HCEC 1CT (cell line): Measurements from ENCODE around the gene NAPA.
A peak's percentile ranks its signal among the peaks of the same experiment; 100 is the strongest.

Experiments
- DNase-seq: peaks from one replicate; pipeline ENCODE4 v3.0.0-alpha.2; 2017

The NAPA gene

DNA sequence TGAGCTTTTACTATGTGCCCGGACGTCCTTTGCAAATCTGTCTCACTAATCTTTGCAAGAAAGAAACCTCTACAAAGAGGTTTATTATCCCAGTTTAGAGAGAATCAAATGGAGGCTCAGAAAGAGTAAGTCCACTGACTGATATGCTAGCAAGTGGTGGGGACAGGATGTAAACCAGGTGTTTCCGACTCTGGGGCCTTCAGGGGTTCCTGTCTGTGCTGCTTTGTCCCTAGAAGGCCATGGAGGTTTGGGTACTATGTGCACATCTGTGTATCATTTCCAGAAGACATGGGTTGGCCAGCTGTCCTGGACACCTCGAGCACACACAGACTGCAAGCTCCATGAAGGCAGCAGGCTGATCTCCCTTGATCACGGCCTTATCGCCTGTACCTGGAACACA is 29.7 kb downstream of the NAPA start:
- DNase-seq = no peak

DNA sequence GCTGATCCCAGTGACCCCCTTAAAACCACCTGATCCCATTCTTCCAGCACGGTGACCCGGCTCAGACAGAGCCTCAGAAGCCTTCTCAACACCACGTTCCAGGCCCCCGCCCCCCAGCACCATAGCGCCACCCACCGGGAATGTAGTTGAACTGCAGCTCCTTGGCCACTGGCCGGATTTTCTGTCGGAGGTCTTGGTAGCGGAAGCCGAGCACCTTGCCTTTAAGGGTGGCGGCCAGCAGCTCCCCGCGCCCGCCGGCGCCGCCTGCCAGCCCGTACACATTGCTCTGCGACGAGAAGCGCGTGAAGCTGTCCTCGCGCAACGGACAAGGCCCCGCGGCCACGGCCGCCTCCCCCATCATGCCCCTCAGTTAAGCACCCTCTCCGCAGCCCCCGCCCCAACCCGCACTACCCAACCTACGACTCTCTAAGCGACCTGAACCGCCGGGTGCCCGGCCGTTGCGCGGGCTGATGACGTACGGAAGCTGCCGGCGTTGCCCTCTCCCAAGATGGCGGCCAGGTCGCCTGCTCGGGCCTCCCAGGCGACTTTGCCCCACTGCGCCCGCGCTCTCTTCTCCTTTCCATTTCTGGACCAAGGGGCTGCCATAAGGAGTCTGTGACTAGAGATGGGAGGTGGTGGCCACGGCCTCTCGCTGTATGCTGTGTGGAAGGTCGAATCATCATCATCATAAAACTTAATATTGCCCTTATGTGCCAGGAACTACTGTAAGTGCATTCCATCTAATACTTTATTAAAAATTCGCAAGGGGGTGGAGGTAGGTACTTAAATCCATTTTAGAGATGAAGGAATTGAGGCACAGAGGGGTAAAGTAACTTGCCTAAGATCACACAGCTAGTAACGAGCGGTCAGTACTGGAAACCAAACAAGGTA is 30.8 kb downstream of the NAPA start, which contains the start of gene KPTN:
TSS of gene KPTN (minus strand) at position 420 of the 891 bp plus-strand sequence. CDS start at position 361, 59 bp downstream.
- peak; percentile 87 for DNase-seq

DNA sequence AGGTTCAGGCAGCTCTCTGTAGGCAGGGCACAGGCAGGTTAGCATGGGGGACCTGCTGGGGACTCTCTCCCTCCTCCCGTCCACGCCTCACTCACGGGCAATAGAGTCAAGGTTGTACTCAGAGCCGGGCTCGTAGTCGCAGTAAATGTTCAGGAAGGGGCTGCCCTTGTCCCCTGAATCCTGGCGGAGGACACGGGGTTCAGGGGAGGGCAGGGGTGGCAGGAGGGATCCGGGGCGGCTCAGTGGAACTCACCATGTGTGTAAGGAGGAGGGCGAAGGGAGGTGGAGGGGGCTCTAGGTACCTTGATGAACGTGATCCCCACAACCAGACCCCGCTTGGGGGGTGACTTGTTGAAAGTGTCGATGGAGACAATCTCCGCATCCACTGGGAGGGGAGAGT is 31.7 kb downstream of the NAPA start:
- no peak for DNase-seq

DNA sequence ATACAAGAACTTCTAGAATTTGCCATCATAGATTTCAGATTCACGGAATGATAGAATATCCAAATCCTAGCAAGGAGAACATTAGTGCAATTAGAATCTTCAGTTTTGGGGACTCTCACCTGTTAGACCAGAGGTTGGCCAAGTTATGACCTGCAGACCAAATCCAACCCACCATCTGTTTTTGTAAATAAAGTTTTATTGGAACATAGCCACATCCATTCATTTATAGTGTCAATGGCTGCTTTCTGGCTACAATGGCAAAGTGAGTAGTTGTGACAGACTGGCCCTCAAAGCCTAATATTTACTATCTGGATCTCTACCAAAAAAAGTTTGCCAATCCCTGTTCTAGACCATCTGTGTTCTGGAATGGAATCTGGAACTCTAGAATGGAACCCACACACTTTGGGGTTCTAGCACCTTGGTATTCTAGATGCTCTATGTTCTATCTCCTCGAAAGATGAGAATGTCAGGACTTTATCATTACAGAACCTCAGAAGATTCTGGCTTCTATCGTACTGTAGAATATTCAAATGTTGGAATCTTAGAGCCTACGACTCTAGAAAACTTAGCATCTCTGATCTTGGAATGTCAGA is 33.3 kb downstream of the NAPA start:
- DNase-seq = no peak

DNA sequence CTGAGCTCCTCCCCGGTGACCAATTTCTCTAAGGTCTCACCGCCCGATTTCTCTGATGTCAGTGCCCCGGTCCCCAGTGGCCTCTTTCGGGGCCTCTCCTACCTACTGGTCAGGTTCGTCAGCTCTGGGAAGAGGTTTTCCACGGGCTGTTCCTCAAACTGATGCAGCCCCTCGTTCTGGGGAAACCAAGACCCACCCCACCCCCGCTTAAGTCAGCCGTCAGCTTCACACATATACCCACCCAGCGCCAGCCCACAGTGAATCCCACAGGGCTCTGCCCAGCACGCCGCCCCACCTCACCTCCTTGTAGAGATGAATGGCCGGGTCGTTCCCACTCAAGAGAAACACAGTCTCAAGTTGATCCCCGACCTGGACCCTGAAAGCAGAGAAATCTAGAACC is 34.2 kb downstream of the NAPA start:
- DNase-seq = no peak

DNA sequence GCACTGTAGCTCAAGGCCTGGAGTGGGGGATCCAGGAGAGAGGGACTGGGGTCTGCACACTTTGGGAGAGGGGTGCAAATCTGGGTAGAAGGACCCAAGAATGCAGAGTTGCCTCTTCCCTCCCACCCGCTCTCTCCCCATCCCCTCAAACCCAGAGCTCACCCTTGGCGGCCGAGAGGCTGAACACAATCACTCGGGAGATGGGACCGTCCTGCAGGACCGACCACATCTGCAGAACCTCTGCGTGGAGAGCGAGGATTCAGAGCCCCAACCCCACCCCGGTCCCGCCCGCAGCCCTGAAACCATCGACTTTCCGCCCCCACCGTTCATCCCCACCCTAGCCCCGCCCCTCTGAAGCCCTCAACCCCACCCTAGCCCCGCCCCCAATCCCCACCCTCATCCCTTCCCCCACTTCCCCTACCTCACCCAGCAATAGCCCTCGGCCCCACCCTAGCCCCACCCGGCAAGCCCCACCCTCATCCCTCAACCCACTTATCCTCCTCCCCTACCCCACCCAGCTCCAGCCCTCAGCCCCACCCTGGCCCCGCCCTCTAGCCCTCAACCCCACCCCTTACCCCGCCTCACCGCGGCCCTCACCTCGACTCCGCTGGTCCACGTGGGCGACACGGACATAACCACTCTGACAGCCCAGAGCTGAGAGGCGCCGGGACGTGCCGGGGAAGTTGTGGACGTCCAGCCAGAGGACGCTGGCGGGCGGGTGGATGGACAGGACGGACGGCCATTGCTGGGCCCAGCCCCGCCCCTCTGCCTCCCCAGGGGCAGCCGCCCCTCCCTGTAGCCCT is 35.0 kb downstream of the NAPA start:
- no peak for DNase-seq

DNA sequence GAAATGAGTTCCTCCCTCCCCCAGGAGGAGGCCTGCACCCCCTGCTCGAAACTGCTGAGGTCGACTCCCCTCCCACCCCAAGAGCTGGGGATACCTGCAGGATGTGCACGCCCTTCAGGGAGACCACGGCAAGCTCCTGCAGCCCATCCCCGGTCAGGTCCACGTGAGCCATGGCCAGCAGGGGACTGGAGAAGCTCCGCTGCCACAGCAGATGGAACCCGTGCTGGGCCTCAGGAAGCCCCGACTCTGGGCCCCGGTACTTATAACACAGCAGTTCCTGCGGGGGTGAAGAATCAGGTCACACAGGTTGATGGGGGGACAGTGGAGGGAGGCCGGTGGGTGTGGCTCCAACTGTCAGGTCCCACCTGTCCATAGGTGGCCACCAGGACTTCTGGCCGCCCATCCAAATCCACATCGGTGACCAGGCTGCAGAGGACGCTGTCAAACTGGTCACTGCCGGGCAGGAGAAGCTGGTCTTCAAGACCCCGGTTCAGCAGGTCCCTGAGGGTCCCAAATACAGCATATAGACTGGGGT is 38.4 kb downstream of the NAPA start:
- DNase-seq = no peak

DNA sequence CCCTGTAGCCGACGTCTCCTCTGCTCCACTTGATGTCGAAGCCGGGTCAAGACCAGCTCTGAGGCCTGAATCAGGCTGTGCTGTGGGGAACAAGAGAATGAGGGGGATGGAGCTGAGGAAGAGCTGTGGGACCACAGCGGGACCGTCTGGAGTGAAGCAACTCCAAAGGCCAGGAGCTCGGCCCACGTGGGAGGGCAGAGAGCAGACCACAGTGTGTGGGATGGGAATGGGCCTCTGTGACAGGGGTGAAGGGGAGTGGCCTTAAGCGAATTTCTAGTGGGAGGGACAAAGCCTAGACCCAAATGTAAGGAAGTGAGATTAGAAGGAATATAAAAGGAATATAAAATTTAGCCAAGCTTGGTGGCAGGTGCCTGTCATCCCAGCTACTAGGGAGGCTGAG is 39.4 kb downstream of the NAPA start:
- no peak for DNase-seq

DNA sequence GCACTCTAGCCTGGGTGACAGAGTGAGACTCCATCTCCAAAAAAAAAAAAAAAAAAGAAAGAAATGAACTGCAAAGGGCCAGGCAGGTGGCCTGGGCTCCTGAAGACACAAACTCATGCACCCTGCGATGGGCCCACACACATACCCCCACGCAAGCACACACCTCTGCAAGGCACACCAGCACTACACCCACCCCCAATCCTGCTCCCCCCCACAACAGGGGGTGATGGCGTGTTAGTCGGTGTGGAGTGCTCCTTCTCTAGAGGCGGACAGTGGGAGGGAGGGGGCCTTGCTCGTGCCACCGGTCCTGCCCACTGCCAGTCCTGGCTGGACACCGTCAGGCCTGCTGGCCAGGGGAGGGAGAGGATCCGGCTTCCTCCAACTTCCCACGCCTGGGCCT is 41.5 kb downstream of the NAPA start:
- DNase-seq = no peak

DNA sequence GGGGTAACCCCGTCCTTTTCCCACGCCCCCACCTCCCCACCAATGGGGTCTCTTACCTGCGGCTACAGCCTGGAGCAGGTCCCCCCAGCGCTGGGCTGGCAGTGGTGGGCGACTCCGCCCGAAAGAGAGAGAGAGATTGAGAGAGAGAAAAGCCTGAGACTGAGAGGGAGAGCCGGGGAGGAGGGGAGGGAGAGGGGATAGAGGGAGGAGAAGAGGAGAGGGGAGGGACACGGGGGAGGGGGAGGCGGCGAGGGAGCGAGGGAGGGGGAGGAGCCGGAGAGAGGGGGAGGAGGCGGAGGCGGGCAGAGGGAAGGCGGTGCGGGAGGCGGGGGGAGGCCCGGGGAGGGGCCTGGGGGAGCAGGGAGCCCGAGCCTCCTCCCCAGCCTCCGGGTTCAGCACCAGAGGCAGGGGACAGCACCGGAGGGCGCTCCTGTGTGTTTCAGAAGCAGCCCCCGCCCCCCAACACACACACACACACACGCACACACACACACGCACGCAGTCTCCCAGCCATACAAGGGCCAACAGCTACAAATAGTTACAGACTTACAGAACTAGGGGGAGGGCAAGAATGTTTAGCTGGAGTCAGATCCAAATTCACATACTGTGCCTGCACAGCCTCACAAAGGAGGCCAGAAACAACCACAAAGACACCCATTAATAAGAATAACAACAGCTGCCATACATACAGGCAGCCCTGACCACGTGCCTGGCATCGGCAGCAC is 43.0 kb downstream of the NAPA start, which contains the start of gene SLC8A2:
TSS of gene SLC8A2 (minus strand) at position 161 of the 725 bp plus-strand sequence. CDS start 5,490 bp downstream, outside the sequence.
- peak; percentile 15 for DNase-seq

DNA sequence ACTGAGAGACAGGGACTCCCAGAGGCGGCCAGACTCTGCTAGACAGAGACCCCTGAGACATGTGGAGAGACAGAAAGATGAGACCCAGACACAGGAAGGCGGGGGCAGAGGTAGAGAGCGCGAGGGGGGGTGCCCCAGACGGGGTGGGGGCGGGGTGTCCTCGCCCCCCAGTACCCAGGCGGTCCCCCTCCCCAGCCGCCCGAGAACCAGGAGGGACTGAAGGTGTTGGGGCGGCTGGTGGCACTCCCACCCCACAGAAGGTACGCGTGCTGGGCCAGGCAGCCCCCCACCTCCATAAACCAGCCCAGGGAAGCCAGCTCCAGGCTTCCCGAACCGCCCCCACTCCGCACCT is 43.5 kb downstream of the NAPA start:
- no peak for DNase-seq

DNA sequence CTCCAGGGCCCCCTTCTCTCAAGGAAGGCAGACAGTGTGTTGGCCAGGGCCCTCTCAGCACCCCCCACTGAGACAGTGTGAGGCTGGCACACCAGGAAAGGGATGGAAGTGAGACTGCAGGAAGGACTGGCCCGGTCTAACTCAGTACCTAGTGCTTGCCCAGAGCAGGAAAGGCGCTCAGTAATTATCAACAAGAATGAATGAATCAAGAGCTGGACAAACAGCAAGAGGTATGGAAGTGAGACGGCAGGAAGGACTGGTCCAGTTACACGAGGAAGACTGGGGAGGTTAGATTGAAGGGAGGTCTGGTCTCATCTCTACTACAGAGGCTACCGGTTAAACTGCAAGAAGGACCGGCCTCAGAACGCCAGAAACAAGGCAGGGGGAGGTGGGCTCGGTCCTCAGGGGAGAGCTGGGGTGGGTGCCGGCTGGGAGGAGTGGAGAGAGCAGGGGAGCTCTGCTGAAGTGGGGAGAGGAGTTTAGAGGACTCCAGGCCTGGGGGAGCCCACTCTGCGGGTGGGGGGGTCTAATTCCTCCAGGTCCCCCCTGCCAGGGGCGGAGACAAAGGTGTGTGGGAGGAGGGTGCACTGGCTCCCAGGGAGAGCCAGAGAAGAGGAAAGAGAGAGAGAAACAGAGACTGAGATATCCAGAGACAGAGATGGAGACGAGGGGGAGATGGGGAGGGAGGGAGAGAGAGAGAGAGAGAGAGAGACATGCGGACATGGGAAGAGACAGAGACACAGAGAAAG is 44.2 kb downstream of the NAPA start:
- no peak for DNase-seq

DNA sequence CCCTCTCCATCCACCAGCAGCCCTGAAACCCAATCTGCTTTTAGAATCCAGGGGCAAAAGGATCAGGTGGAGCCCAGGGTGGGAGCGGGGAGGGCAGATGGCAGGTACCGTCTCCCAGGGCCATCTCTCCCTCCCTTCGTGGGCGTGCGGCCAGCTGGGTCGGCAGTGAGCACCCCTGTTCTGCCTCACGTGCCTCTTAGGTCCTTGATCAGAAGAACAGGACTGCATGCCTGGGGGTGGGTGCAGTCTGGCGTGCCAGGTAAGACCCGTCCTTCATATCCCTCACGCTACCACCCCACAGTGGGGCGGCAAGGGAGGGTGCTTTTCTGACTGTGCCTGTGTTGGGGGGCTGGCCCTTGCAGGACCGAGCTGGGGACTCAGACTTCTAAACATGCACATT is 45.1 kb downstream of the NAPA start:
- no peak for DNase-seq

DNA sequence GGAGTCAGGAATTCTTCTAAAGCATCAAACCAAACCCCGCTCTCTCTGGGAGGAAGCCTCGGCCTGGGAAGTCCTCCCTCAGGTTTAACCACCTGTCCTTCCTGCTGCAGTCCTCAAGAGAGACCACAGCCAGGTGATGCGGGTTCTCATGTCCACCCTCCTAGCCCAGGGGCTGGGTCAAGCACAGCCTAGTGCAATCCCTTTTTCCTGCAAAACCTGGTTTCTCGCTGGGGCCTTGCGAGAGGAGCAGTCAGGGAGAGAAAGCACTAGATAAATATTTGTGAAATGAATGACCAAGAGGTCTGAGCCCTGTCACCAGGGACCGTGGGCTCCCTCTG is 45.5 kb downstream of the NAPA start:
- no peak for DNase-seq

DNA sequence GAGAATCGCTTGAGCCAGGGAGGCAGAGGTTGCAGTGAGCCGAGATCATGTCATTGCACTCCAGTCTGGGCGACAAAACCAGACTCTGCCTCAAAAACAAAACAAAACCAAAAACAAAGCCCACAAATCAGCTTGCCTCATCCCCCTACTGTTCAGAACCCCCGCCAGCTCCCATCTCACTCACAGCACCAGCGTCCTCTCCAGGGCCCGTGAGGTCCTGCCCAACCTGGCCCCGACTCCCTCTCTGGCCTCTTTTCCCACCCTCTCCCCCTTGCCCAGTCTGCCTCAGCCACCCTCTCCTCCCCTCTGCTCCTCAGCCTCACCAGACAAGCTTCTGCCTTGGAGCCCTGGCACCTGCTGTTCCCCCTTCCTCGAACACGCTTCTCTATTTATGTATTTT is 46.9 kb downstream of the NAPA start:
- DNase-seq = no peak

DNA sequence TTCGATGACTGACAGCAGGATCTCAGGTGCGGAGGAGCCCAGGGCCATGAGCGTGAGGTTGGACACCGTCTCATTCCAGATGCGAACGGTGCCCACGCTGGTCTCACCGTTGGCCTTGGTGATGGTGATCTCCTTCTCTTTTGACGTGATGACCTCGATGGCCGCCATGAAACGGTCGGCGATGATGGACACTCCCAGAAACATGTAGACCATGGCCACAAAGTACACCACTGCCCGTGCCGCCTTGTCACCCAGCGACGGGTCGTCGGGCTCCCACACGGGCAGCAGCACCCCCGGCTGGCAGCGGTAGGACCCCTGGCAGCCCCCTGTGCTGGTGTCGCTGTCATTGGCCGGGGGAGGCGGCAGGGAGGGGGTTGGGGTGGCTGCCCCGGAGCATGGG is 48.9 kb downstream of the NAPA start:
- DNase-seq = no peak

DNA sequence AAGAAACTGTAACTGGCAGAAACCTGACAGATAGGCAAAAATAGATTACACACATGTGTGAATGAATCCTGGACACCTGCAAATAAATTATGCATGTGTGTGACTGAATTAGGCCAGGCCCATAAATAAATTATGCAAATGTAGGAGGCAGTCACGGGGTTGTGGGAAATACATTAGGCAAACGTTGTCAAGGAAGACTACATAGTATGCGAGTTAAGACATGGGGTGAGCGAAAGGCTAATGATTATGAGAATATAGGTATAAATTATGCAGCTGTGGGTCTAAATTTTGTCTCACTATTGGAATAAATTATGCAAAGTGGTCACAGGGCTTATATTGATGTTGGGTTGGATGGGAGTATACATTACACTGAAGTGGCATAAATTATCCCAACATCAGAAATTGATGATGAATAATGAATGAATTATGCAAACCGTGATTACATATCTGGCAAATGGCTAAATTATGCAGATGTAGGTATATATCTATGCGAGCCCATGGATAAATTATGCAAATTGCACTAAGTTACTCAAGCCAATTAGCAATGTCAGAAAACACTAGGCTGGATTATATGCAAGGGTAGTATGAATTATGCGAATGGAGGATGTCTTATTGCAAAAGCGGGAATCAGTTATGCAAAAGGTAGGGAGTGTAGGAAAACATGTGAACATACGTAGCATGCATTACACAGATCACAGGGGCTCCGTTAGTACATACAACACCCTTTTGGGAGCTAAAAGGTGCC is 50.0 kb downstream of the NAPA start:
- DNase-seq = no peak

DNA sequence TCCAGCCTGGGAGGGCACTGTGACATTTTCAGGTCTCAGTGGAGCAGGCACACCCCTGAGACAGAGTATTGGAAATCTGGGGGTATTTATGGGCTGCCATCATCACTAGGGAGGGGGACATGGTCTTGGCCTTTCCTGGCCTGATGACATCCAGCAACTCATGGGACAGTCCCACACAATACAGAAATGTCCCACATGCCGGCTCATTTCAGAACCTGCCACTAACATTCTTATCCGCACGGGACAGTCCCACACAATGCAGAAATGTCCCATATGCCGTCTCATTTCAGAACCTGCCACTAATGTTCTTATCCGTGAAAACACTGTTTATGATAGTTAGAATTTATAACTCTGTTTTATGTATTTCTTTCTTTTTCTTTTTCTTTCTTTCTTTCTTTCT is 53.0 kb downstream of the NAPA start:
- DNase-seq = no peak

DNA sequence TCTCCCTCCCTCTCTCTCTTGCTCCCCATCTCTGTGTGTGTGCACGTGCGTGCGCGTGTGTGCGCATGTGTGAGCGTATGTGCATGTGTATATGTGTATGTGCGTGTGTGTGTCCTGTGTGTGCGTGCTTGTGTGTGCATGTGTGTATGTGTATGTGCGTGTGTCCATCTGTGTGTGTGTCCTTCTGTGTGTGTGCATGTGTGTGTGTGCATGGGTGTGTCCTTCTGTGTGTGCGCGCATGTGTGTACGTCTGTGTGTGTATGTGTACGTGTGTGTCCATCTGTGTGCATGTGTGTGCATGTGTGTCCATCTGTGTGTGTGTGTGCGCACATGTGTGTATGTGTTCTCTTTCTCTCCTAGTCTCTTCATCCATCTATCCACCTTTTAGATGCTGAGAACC is 55.4 kb downstream of the NAPA start:
- no peak for DNase-seq

DNA sequence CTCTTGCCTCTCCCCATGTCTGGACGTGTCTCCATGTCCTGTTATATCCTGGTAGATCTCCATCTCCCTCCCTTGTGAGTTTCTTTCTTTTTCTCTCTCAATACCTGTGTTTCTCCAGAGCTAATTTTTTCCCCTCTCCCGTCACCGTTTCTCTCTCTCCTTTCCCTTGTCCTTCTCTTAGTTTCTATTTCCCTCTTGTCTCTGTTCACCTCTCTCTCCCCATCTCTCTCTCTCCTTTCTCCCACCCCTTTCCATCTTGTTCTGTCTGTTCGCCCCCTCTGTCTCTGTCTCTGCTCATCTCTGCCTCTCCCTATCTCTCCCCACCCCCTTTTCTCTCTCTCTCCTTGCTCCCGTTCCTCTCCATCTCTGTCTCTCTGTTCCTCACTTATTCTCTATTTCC is 56.2 kb downstream of the NAPA start:
- DNase-seq = no peak

DNA sequence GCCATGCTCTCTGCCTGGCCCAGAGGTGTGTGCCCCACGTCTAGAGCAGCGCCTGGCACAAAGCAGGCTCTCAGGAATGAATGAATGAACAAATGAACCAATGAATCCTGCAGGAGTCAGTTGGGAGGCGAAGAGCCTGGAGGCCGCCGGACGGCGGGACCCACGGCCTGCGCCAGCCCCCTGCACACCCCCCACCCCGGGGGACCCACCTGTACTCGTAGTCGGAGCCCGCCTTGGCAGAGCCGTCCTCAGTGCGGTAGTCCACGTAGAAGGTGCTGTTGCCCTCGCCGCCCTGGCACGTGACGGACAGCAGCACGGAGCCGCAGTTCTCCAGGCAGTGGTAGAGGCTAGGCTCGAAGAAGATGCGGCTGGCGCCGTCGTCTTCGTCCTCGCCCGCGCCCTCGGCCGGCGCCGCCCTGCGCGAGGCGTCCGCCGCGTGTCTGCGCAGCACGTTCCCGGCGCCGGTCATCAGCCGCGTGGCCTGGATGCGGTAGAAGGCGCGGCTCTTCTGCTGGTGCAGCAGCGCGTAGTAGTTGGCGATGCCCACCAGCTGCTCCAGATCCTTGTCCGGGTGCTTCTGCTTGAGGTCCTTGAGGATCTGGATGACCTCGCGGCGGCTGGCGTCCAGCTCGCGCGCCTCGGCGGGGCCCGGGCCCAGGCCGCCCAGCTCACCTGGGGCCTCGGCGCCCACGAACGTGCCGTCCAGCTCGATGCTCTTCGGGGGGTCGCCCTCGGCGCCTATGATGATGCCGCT is 58.0 kb downstream of the NAPA start:
- no peak for DNase-seq
